Activated T-cell treated with anti-CD3 and anti-CD28 coated beads for 48 hours (primary cell): Measurements from ENCODE around the gene LMCD1.
"Not testable (repeated sequence)": the region's sequence is repeated elsewhere in the genome, so short reads cannot be mapped to it uniquely, and the experiment has no call there.

Source experiments
- DNase-seq: peaks from one replicate; pipeline ENCODE4 v3.0.0-alpha.2; 2020; ENCODE audit warnings: low read depth

LMCD1 gene

DNA sequence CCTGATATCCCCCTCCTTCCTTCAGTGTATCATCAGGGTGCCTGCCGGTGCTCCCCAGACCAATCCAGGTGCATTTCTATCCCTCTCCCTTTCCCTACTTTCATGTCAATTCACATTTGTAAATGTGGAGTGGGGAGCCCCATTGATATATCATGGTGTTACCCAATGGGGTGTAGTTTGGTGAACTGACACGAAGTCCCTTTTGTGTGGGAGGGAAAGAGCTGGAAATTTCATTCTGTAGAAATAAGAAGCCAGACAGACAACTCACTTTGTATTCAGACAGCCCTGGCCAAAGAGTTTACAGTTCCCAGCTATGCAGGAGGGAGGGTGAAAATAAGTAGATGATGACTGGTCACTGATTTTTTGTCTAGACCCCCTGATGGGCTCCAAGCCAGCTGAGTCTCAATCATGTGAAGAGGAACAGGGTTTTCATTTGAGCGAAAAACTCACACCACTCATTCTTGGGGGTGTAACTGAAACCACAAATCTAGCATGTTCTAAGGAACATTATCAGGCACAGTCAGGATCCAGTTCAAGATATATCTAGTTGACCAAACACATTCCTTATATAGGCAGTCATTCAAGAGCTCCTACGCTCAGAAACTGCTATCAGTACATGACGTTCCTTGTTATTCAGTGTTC, 58.9 kb downstream of the LMCD1 start:
- DNase-seq = no peak

DNA sequence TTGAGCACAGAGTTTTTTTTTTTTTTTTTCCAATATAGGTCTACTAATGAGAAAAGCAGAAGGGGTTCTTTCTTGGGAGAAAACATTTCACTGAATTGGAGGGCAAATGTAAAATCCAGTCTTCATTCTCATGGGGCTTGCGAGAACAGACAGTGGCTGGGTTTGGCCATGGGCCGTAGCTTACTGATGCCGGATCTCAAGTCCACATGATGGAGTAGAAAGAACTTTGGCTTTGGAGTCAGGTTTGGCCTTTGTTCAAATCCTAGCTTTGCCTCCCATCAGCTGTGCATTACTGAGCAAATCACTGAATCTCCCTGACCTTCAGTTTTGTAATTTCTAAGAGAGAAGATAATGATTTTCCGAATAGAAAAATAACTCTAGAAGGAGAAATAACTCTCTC, 59.7 kb downstream of the LMCD1 start:
- no peak for DNase-seq

- no peak for DNase-seq
Measured at GRCh38 chr3:8562081-8562595, 60.5 kb downstream of the LMCD1 start.

DNA sequence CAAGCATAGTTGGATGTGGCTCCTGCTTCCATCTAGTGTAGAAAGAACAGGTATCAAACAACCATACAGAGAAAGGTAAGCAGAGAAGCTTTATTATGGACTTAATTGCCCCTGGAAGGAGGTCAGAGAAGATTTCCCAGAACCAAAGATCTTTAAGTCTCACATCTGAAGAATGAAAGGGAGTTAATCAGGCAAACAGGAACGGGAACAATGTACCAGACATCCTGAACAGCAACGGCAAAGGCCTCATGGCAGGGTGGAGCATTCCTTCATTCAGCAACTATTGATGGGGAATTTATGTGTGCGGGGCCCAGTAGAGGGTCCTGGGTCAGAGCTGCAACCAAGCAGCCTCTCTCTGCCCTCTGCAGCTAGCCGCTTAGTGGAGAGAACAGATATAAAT, 61.5 kb downstream of the LMCD1 start:
- DNase-seq = no peak

DNA sequence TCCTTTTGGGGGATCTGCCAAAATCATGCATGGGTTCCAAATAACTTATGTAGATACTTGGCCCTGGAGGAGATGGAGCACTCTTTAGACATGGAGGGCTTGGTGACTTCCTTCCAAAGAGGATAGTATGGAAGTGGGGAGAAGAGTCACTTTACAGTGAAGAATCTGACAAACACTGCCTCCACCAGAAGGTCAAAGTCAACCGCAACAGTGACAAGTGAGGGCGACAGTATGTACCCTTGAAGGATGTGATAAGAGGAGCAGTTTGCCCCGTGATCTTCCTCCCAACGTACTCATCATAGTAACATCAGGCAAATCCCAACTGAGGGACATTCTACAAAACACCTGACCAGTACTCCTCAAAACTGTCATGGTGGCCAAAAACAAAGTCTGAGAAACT, 62.0 kb downstream of the LMCD1 start:
- DNase-seq = no peak

DNA sequence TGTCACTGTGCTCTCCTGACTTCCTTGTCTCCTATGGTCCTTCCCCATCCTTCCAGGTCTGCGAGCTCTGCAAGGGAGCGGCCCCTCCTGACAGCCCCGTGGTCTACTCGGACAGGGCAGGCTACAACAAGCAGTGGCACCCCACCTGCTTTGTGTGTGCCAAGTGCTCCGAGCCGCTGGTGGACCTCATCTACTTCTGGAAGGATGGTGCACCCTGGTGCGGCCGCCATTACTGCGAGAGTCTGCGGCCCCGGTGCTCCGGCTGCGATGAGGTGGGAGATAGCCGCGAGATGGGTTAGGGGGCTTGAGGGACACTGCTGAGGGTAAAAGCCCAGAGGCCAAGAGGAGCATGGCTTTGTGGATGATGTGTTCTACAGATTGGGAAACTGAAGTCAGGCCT, 63.8 kb downstream of the LMCD1 start:
- DNase-seq = no peak

DNA sequence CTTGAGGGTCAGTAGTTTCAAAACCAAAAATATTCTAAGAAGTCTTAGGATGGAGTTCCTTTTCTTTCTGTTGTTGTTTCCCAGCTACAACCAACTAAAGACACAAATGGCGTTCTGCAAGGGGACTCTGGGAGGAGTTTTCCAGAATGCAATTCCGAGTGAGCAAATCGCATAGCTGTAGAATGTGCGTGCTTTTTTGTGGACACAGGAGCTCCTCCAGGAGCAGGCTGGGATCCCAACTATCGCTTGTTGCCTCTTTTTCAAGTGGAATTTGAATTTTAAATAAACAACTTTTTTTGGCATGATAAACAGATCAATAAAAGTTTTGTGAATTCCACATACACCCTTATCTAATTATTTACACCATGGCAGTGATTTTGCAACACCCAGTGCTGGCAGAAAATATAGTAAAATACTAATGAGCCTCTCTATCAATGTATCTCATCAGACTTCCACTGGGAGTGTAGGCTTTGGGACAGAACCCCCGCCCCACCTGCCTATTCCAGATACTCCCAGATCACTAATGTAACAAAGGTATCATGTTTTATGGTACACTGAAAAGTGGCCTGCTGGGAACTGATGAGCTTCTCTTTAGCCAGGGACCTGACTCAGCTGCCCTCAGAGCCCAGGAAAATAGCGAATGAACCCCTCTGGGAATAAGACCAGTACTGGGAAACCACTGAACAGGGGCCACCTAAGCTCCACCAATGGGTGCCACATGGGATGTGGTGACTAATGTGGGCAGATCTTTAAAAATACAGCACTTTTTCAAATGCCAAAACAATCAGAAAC, 66.4 kb downstream of the LMCD1 start:
- no peak for DNase-seq

GRCh38 chr3:8571256-8571655, 69.6 kb downstream of the LMCD1 start:
- DNase-seq = no peak

DNA sequence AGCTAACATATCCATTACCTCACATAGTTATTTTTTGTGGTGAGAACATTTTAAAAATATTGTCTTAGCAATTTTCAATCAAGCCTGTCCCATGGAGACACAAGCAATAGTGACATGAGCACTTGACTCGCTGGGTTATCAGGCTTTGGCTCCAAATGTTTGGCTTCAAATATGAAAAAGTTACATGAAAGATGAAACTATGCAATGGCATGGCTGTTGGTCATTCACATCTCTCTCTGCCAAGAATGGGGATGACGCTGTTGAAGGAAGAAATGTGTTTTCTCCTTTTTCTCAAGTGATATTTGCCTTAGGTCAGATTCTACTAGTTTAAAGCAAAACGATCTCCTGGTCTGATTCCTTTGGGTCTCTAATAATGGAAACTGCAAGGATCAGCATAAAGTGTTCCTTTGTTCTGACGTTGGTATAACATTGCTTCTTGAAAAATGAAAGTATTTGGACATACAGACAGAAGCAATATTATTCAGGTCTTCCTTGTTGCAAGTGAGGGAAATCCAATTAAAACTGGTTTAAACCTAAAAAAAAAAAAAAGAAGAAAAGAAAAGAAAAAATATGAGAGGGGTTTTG, 71.8 kb downstream of the LMCD1 start:
- DNase-seq = no peak

- DNase-seq = no peak
Measured at GRCh38 chr3:8574040-8574669, 72.5 kb downstream of the LMCD1 start.

DNA sequence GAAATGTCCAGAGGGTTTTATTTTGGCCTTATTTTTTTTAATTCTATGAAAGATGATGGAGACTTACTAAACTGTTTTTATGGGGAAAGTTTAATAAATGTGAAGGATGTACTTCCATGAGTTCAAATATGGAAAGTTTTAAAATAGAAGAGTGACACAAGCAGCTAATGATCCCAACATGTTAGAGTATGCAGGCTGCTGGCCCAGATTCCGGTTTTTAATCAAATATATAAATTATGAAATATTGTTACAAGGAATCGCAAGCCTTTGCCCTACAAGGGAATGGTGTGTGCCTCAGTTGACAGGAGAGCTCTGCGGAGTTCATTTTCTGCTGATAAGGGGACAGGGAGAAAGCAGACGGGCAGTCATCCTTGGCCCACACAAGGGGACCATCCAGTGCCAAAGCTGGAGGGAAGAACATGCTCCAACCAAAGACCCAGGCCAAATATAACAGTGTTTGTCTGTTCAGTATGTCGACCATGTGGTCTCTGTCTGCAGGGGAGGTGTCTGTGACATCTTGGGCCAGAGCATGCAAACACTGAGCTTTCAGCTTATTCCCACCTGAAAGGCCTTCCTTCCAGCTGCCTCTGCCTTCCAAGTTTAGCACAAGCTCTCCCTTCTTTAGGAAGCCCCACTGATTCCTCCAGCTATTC, 73.2 kb downstream of the LMCD1 start:
- no peak for DNase-seq

DNA sequence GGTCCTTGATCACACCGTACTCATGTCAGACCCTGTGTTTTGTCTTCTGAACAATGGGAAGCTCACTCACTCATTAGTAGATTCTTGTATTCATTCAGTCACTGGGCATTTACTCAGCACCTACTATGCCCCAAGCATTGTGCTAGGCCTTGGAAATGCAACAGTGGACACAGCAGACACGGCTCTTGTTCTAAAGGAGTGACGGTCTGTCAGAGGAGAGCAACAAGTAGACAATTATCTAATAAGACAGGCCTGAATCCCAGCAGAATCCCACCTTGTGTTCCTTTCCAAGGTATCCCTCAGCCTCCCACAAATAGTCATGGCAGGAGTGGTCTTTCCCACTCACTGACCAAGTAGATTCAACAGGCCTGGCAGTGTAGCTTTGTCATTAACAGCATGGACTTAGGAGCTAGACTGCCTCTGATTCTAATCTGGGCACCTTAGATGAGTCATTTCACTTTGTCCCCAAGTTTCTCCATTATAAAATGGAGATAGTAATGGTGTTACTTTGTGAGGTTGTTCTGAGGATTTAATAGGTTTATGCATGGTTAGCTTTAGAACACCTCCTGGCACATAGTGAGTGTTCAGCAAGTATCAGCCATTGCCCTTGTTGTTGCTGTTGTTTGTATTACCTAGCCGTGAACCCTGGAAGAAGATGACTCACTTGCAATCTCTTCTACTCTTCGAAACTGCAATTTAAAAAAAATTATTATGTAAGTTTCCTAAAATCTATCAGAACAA, 73.9 kb downstream of the LMCD1 start:
- no peak for DNase-seq

GRCh38 chr3:8576436-8576835, 74.8 kb downstream of the LMCD1 start:
- no peak for DNase-seq

DNA sequence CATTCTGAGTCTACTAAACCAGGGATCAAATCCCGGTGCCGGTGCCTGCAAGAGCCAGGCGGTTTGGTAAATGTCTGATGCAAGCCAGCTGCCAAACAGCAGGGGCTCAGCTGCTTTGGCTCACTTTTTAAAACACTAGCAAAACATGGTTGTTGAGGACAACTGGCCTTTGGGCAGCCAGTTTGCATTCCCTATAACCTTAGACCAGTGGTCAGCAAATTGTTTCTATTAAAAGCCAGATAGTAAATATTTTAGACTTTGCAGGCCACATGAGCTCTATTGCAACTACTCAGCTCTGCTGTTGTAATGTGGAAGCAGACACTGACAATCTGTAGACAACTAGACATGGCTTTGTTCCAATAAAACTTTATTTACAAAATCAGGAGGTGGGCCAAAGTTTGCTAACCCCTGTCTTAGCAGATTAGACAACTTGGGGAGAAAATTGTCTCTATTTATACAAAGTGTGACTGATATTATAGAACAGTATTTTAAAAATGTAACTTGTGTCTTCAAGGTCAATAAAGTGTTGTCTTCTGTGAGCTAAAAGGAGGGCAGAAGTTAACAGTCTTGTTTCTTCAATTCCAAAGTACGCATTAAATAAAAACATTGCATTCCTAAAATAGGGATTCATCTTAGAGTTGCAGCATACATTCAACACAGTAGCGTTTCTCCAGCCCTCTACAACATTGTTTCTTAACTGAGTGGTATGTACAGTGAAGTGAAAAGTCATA, 75.4 kb downstream of the LMCD1 start:
- DNase-seq = no peak

GRCh38 chr3:8578282-8578681, 76.7 kb downstream of the LMCD1 start:
- no peak for DNase-seq

DNA sequence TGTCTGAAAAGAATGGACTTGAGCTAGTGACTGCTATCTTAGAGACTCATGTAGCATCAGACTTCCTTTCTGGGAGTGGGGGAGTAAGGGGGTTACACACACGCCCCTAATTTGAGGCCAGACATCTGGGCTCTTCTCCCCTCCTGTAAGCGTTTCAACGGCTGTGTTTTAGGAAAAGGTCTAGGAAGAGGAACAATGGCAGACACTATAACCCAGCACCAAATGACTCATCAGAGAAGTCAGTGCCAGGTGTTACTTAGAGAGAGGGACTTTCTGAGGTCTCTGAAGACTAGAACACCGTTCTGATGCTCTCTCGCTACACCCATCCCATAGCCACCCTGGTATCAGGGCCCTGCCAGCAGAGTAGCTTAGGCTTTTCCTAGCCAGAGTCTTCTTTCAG, 77.5 kb downstream of the LMCD1 start:
- no peak for DNase-seq

DNA sequence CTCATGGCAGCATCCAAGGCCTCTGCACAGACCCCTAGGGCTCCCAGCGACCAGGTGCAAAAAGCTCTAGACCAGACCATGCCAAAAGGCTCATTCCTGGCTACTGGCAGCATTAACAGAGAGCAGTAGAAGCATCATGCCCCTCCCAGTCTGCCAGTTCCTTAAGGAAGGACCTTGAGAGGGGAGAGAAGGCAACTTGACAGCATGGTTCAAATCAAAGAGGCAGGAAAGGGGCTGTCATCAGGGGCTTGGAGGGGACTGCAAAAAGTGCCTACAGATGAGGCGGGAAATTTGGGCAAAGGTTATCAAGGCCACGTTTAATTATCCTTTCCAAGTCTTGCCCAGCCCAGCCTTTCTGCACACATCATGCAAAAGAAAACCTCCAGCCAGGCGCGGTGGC, 78.3 kb downstream of the LMCD1 start:
- no peak for DNase-seq

DNA sequence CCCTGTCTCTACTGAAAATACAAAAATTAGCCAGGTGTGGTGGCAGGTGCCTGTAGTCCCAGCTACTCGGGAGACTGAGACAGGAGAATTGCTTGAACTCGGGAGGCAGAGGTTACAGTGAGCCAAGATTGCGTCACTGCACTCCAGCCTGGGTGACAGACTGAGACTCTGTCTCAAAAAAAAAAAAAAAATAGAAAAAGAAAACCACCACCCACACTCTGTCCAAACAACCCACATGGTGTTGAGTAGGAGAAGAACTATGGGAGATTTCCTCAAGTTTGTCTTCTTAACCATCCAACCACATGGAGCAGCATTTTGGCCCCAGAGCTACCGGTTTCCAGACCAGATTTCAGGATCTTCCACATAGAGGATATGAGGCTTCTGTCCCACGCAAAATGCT, 78.8 kb downstream of the LMCD1 start:
- DNase-seq = not testable (repeated sequence)

DNA sequence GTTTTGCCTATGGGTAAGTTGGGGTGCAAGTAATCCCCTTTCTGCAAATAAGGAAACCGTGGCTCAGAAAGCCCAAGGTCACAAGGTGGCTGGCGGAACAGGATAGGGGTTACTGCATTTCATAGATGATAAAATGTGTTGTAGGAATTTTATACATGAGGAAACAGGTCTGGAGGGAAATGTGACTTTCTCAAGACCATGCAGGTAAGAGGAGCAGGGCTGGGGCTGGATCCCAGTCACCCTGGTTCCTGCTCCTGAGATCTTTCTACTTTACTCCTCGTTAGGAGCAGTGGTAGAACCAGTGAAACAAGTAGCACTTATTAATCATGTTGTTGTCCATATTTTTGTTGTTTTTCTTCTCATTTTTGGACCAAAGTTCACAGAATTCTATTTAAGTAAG, 79.8 kb downstream of the LMCD1 start:
- DNase-seq = no peak

DNA sequence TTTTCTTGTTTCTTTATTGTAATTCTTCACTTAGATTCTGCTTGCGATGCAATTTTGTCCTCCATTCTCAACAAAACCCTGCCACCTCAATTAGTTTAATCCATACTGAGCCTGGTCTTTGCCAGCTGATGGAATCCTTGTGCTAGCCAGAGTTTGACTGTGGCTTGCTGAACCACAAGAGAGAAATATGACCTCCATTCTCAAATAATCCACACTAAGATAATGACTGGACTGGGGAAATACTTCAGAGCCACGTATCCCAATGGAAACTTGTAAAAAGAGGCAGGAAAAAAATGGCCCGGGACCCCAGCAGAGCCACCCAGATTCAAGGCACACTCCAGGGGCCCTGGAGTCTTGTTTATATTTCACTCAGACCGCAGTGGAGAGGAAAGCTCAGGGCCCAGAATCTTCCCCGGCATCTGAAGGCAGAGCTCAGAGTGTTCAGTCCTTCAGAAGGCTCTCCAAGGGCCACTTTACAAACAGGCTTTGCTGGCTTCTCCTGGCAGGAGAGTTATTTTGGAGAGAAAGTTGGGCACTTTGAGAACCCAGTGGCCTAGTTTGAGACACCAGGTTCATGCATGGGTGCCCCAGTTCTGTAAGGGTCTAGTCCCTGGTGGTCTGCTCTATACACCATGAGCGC, 80.3 kb downstream of the LMCD1 start:
- no peak for DNase-seq
